WTC11 (cell line): ENCODE measurements around the gene RRAD.

Experiments
- ARID4B ChIP-seq: sonication (generic); formaldehyde crosslinking; IDR thresholded peaks from 2 replicates; pipeline ENCODE4 v1.8.0; 2023; ENCODE audit warnings: missing genetic modification reagents, mild to moderate bottlenecking, borderline replicate concordance
- CDX4 ChIP-seq: fragments of 250-450 bp; sonication (Bioruptor Pico); IDR thresholded peaks from 2 replicates; pipeline ENCODE4 v1.9.0; 2021; ENCODE audit warnings: moderate library complexity, mild to moderate bottlenecking, inconsistent platforms, borderline replicate concordance
- CTCF ChIP-seq: fragments of 200-600 bp; IDR thresholded peaks from 2 replicates; pipeline ENCODE4 v1.8.0; 2022; ENCODE audit warnings: antibody characterized with exemption
- RORB ChIP-seq: fragments of 250-450 bp; sonication (Bioruptor Pico); IDR thresholded peaks from 2 replicates; pipeline ENCODE4 v1.9.0; 2021; ENCODE audit warnings: mild to moderate bottlenecking

GRCh38 chr16:66885491-66885890, 39.8 kb downstream of the RRAD start:
- TF ChIP-seq CTCF (no peak), RORB (CRISPR knock-in tag) (no peak), CDX4 (CRISPR knock-in tag) (no peak), ARID4B (CRISPR knock-in tag) (no peak)
